ENCODE measurements around the gene ASTN2. TPM values are rescaled to one million over a fixed set of nuclear protein-coding genes. Genes with fewer than 3 reads are reported as not detected.

ASTN2 gene
- total RNA-seq, 1 donor from 2014 or later, result 13.6 TPM

GRCh38 chr9:117234103-117234502, 180.8 kb downstream of the ASTN2 start:
- Histone ChIP-seq H3K4me3 (ENCODE audit: insufficient read depth, low read depth, low read length) (no peak overlapping the region), H3K9me3 (ENCODE audit: insufficient read depth, low read depth, low read length) (no peaks in the 10 kb centered on the region), H4K20me1 (ENCODE audit: insufficient read depth, low read length) (no peaks in the 10 kb centered on the region), H3K79me2 (ENCODE audit: insufficient read depth, low read length) (no peaks in the 10 kb centered on the region), H3K4me1 (ENCODE audit: insufficient read depth, low read length) (no peaks in the 10 kb centered on the region), H3K27ac (ENCODE audit: low read depth, low read length) (no peak overlapping the region), H3K36me3 (ENCODE audit: insufficient read depth, low read length) (no peaks in the 10 kb centered on the region), H2AFZ (ENCODE audit: low read depth, low read length) (no peak overlapping the region), H3K4me2 (ENCODE audit: low read length) (no peak overlapping the region), H3K9ac (ENCODE audit: low read length) (no peak overlapping the region), H3K27me3 (ENCODE audit: insufficient read depth, low read length) (no peaks in the 10 kb centered on the region)
- Mint-ChIP-seq H3K4me3 (ENCODE audit: unreplicated experiment) (no peak overlapping the region), H3K27me3 (ENCODE audit: low read depth, unreplicated experiment) (peaks cover 2% of the 10 kb centered on the region), H3K9me3 (ENCODE audit: unreplicated experiment) (no peaks in the 10 kb centered on the region), H3K27ac (ENCODE audit: unreplicated experiment) (no peak overlapping the region), H3K36me3 (ENCODE audit: low read depth, unreplicated experiment) (no peaks in the 10 kb centered on the region), H3K4me1 (ENCODE audit: low read depth, unreplicated experiment) (no peaks in the 10 kb centered on the region)
- FAIRE-seq (no peak), DNase-seq (ENCODE audit: low read depth) (no peak)
- no peak for TF ChIP-seq EZH2 (IDR thresholded peaks at IDR 0.05; ENCODE audit: insufficient read depth, low read length)
- TF ChIP-seq CTCF (IDR thresholded peaks at IDR 0.05; ENCODE audit: insufficient read depth, low read depth, low read length), result no peak

- no peaks in the 10 kb centered on the region for H3K36me3 ChIP-seq (ENCODE audit: insufficient read depth, low read length)
- FAIRE-seq (no peak), DNase-seq (ENCODE audit: low read depth) (no peak)
- Mint-ChIP-seq H3K36me3 (ENCODE audit: low read depth, unreplicated experiment) (no peaks in the 10 kb centered on the region), H3K4me3 (ENCODE audit: unreplicated experiment) (no peak overlapping the region), H3K9me3 (ENCODE audit: unreplicated experiment) (no peaks in the 10 kb centered on the region), H3K4me1 (ENCODE audit: low read depth, unreplicated experiment) (no peaks in the 10 kb centered on the region), H3K27ac (ENCODE audit: unreplicated experiment) (no peak overlapping the region), H3K27me3 (ENCODE audit: low read depth, unreplicated experiment) (peaks cover 2% of the 10 kb centered on the region)
- no peak overlapping the region for H3K4me2 ChIP-seq (ENCODE audit: low read length)
- H3K27me3 ChIP-seq (ENCODE audit: insufficient read depth, low read length), result no peaks in the 10 kb centered on the region
- H3K79me2 ChIP-seq (ENCODE audit: insufficient read depth, low read length), result no peaks in the 10 kb centered on the region
- no peak overlapping the region for H2AFZ ChIP-seq (ENCODE audit: low read depth, low read length)
- H3K4me1 ChIP-seq (ENCODE audit: insufficient read depth, low read length), result no peaks in the 10 kb centered on the region
- H3K4me3 ChIP-seq (ENCODE audit: insufficient read depth, low read depth, low read length), result no peak overlapping the region
- H3K27ac ChIP-seq (ENCODE audit: low read depth, low read length), result no peak overlapping the region
- H3K9me3 ChIP-seq (ENCODE audit: insufficient read depth, low read depth, low read length), result no peaks in the 10 kb centered on the region
- no peak overlapping the region for H3K9ac ChIP-seq (ENCODE audit: low read length)
- TF ChIP-seq CTCF (IDR thresholded peaks at IDR 0.05; ENCODE audit: insufficient read depth, low read depth, low read length) (no peak), EZH2 (IDR thresholded peaks at IDR 0.05; ENCODE audit: insufficient read depth, low read length) (no peak)
- H4K20me1 ChIP-seq (ENCODE audit: insufficient read depth, low read length), result no peaks in the 10 kb centered on the region
These were observed 181.8 kb downstream of the ASTN2 start for GRCh38 chr9:117233016-117233415.

GRCh38 chr9:117232281-117232680, 182.6 kb downstream of the ASTN2 start:
- no peak overlapping the region for H3K4me3 ChIP-seq (ENCODE audit: insufficient read depth, low read depth, low read length)
- TF ChIP-seq EZH2 (IDR thresholded peaks at IDR 0.05; ENCODE audit: insufficient read depth, low read length), result no peak
- TF ChIP-seq CTCF (IDR thresholded peaks at IDR 0.05; ENCODE audit: insufficient read depth, low read depth, low read length), result no peak
- Mint-ChIP-seq H3K27me3 (ENCODE audit: low read depth, unreplicated experiment) (peaks cover 2% of the 10 kb centered on the region), H3K4me3 (ENCODE audit: unreplicated experiment) (no peak overlapping the region), H3K9me3 (ENCODE audit: unreplicated experiment) (no peaks in the 10 kb centered on the region), H3K27ac (ENCODE audit: unreplicated experiment) (no peak overlapping the region), H3K4me1 (ENCODE audit: low read depth, unreplicated experiment) (no peaks in the 10 kb centered on the region), H3K36me3 (ENCODE audit: low read depth, unreplicated experiment) (no peaks in the 10 kb centered on the region)
- no peaks in the 10 kb centered on the region for H3K79me2 ChIP-seq (ENCODE audit: insufficient read depth, low read length)
- H4K20me1 ChIP-seq (ENCODE audit: insufficient read depth, low read length), result no peaks in the 10 kb centered on the region
- H3K27me3 ChIP-seq (ENCODE audit: insufficient read depth, low read length), result no peaks in the 10 kb centered on the region
- H3K27ac ChIP-seq (ENCODE audit: low read depth, low read length), result no peak overlapping the region
- no peak overlapping the region for H3K4me2 ChIP-seq (ENCODE audit: low read length)
- H3K9ac ChIP-seq (ENCODE audit: low read length), result no peak overlapping the region
- no peaks in the 10 kb centered on the region for H3K4me1 ChIP-seq (ENCODE audit: insufficient read depth, low read length)
- no peak overlapping the region for H2AFZ ChIP-seq (ENCODE audit: low read depth, low read length)
- H3K36me3 ChIP-seq (ENCODE audit: insufficient read depth, low read length), result no peaks in the 10 kb centered on the region
- no peaks in the 10 kb centered on the region for H3K9me3 ChIP-seq (ENCODE audit: insufficient read depth, low read depth, low read length)
- no peak for FAIRE-seq
- DNase-seq (ENCODE audit: low read depth), result no peak
